Peyer's patch (tissue), 4 donors: ENCODE results near the gene OXTR.

Experiments
- POLR2A ChIP-seq, 2 donors: fragments of 450-650 bp; IDR thresholded peaks; one replicate each; pipeline ENCODE4 v1.5.1; 2017; ENCODE audit warnings: antibody characterized with exemption in 2 of 2, mild to moderate bottlenecking in 2 of 2, moderate library complexity in 2 of 2
- TF ChIP-seq, protein P1 (sequence below), 6 experiments: fragments of 450-650 bp in 4 of 6; fragments of 200-600 bp in 2 of 6; sonication (generic) in 1 of 6; IDR thresholded peaks; one replicate each; pipeline ENCODE4 v1.5.1; 2017 to 2019; ENCODE audit warnings: antibody characterized with exemption in 6 of 6, mild to moderate bottlenecking in 3 of 6, moderate library complexity in 1 of 6

DNA sequence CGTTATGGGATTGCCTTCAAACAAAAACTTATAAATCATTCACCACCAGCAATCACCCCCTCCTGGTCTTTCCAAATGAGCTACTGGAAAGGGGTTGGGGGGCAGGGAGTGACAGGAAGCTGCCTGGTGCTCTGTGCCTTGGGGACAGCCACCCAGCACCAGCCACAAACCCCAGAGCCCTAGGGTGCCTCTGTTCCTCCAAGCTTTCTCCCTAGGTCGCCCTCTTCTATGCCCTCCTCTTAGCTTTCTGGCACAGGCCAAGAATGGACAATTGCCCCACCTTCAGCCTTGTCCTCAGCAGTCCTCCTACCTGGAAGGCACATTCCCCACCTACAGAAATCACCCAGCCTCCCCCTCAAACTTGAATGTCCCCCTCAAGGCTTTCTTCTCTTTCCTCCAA lies 3.3 kb downstream of the OXTR start:
- TF ChIP-seq, protein P1, sequence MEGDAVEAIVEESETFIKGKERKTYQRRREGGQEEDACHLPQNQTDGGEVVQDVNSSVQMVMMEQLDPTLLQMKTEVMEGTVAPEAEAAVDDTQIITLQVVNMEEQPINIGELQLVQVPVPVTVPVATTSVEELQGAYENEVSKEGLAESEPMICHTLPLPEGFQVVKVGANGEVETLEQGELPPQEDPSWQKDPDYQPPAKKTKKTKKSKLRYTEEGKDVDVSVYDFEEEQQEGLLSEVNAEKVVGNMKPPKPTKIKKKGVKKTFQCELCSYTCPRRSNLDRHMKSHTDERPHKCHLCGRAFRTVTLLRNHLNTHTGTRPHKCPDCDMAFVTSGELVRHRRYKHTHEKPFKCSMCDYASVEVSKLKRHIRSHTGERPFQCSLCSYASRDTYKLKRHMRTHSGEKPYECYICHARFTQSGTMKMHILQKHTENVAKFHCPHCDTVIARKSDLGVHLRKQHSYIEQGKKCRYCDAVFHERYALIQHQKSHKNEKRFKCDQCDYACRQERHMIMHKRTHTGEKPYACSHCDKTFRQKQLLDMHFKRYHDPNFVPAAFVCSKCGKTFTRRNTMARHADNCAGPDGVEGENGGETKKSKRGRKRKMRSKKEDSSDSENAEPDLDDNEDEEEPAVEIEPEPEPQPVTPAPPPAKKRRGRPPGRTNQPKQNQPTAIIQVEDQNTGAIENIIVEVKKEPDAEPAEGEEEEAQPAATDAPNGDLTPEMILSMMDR (IDR thresholded peaks at IDR 0.05) = no peak
- TF ChIP-seq POLR2A (IDR thresholded peaks at IDR 0.05) = no peak
